Fibroblast of villous mesenchyme (primary cell): ENCODE measurements around the gene CENPV. TPM values are rescaled to one million over a fixed set of nuclear protein-coding genes. Genes with fewer than 3 reads are reported as not detected.

Experiments
- DNase-seq: peaks from one replicate; pipeline ENCODE4 v3.0.0-alpha.2; 2010; ENCODE audit warnings: low read depth
- H3K4me3 ChIP-seq: 2 replicates; pipeline ENCODE4 v1.5.1; 2011; ENCODE audit warnings: low read depth, mild to moderate bottlenecking, low read length
- CTCF ChIP-seq: IDR thresholded peaks from 2 replicates; pipeline ENCODE4 v1.5.1; 2012; ENCODE audit warnings: low read depth, mild to moderate bottlenecking, low read length; ENCODE audit not compliant: insufficient read depth
- total RNA-seq: library from RNA; depleted of rRNA; stranded (reverse); fragments of >200 nt; gene quantifications from 2 replicates; pipeline ENCODE4 v1.2.3, GENCODE V29; 2012

CENPV gene
- total RNA-seq, 1 donor: 20.3 TPM

- no peak for DNase-seq
- TF ChIP-seq CTCF: no peak
These were observed 5.1 kb upstream of the CENPV start for GRCh38 chr17:16358394-16358793.

GRCh38 chr17:16354585-16354984 is 1.3 kb upstream of the CENPV start:
- TF ChIP-seq CTCF: no peak
- no peak for DNase-seq
- H3K4me3 ChIP-seq: no peak overlapping the region

More at GRCh38 chr17:16358394-16358793, 5.1 kb upstream of the CENPV start:
- no peak overlapping the region for H3K4me3 ChIP-seq

GRCh38 chr17:16352667-16353316 is 477 bp downstream of the CENPV start:
- peak; percentile 41 for DNase-seq
- peak overlapping the region; percentile 72 for H3K4me3 ChIP-seq
- no peak for TF ChIP-seq CTCF

- peak overlapping the region; percentile 72 for H3K4me3 ChIP-seq
- no peak for TF ChIP-seq CTCF
- DNase-seq: peak; percentile 45
These were observed 984 bp downstream of the CENPV start for GRCh38 chr17:16352303-16352666.

GRCh38 chr17:16351831-16352230 is 1.4 kb downstream of the CENPV start:
- DNase-seq: peak; percentile 42
- TF ChIP-seq CTCF: no peak
- H3K4me3 ChIP-seq: peak overlapping the region; percentile 72

GRCh38 chr17:16349431-16349830 is 3.8 kb downstream of the CENPV start:
- DNase-seq: no peak
- TF ChIP-seq CTCF: no peak
- H3K4me3 ChIP-seq: no peak overlapping the region

GRCh38 chr17:16348586-16348985 is 4.7 kb downstream of the CENPV start:
- DNase-seq: no peak
- no peak overlapping the region for H3K4me3 ChIP-seq
- TF ChIP-seq CTCF: no peak
